GM10248 (cell line): ENCODE results near the gene KLHL29.

Experiments used
- CTCF ChIA-PET: fragments of 300-600 bp; sonication (Branson Sonifier 250); formaldehyde crosslinking; extraction: SDS; loops from one replicate; lab custom pipeline; 2021; ENCODE audit warnings: antibody characterized with exemption; lab: Yijun Ruan, JAX
- POLR2A ChIA-PET: fragments of 350-650 bp; sonication (Branson Sonifier 250); formaldehyde crosslinking; extraction: SDS; loops from one replicate; lab custom pipeline; 2020; ENCODE audit warnings: antibody characterized with exemption; lab: Yijun Ruan, JAX
- DNase-seq: peaks from one replicate; pipeline ENCODE4 v3.0.0; 2012; ENCODE audit errors: extremely low spot score
- CTCF ChIP-seq: IDR thresholded peaks from 2 replicates; pipeline ENCODE4 v1.5.1; 2012; ENCODE audit warnings: mild to moderate bottlenecking, low read depth; ENCODE audit errors: extremely low read depth, missing control alignments, control extremely low read depth

Gene KLHL29

GRCh38 chr2:23543728-23544127 lies 158.7 kb downstream of the KLHL29 start:
- DNase-seq = no peak
- POLR2A ChIA-PET = no interaction called here
- CTCF ChIA-PET = no interaction called here
- no peak for TF ChIP-seq CTCF

- POLR2A ChIA-PET = no interaction called here
- DNase-seq = no peak
- no peak for TF ChIP-seq CTCF
- CTCF ChIA-PET = interaction anchor here (1.9 kb wide), 1 partner anchor 15 kb away, joined by 5 read pairs; no protein-coding TSS in a partner anchor
Measured at GRCh38 chr2:23544589-23545295, 159.8 kb downstream of the KLHL29 start.

- POLR2A ChIA-PET = no interaction called here
- TF ChIP-seq CTCF = no peak
- CTCF ChIA-PET = interaction anchor here (1.9 kb wide), 1 partner anchor 15 kb away, joined by 5 read pairs; no protein-coding TSS in a partner anchor
- DNase-seq = no peak
Measured at GRCh38 chr2:23545396-23545795, 160.4 kb downstream of the KLHL29 start.

- no peak for TF ChIP-seq CTCF
- POLR2A ChIA-PET = no interaction called here
- DNase-seq = no peak
- CTCF ChIA-PET = interaction anchor here (1.9 kb wide), 1 partner anchor 16 kb away, joined by 5 read pairs; no protein-coding TSS in a partner anchor
Measured at GRCh38 chr2:23545811-23546210, 160.8 kb downstream of the KLHL29 start.

GRCh38 chr2:23546913-23547312 lies 161.9 kb downstream of the KLHL29 start:
- ChIA-PET CTCF (interaction anchor here (1.3 kb wide), 1 partner anchor 9 kb away, joined by 3 read pairs; no protein-coding TSS in a partner anchor), POLR2A (no interaction called here)
- TF ChIP-seq CTCF = no peak
- no peak for DNase-seq

- no peak for TF ChIP-seq CTCF
- ChIA-PET CTCF (interaction anchor here (1.3 kb wide), 1 partner anchor 10 kb away, joined by 3 read pairs; no protein-coding TSS in a partner anchor), POLR2A (no interaction called here)
- DNase-seq = no peak
Measured at GRCh38 chr2:23547725-23548124, 162.7 kb downstream of the KLHL29 start.
